GM21529 (cell line): ENCODE results near the gene FNIP2.
A peak's percentile ranks its signal among the peaks of the same experiment; 100 is the strongest.
"Not testable (repeated sequence)": the region's sequence is repeated elsewhere in the genome, so short reads cannot be mapped to it uniquely, and the experiment has no call there.

Experiments
- ATAC-seq: cut with Tn5 transposase; IDR thresholded peaks from one replicate; pipeline ENCODE4 v1.9.1; 2021; ENCODE audit not compliant: unreplicated experiment

The FNIP2 gene

GRCh38 chr4:158903079-158903456 is 134.2 kb downstream of the FNIP2 start:
- no peak for ATAC-seq

GRCh38 chr4:158903472-158904043 is 134.7 kb downstream of the FNIP2 start:
- ATAC-seq = no peak

GRCh38 chr4:158904815-158905214 is 136.0 kb downstream of the FNIP2 start:
- no peak for ATAC-seq

GRCh38 chr4:158906073-158906472 is 137.2 kb downstream of the FNIP2 start:
- ATAC-seq = peak; percentile 96

GRCh38 chr4:158912390-158912789 is 143.6 kb downstream of the FNIP2 start:
- ATAC-seq = no peak

- no peak for ATAC-seq
These were observed 144.0 kb downstream of the FNIP2 start for GRCh38 chr4:158912806-158913205.

GRCh38 chr4:158913766-158914165 is 144.9 kb downstream of the FNIP2 start:
- no peak for ATAC-seq

- no peak for ATAC-seq
These were observed 145.4 kb downstream of the FNIP2 start for GRCh38 chr4:158914218-158914617.

GRCh38 chr4:158915683-158916241 is 146.9 kb downstream of the FNIP2 start:
- no peak for ATAC-seq

- not testable (repeated sequence) for ATAC-seq
These were observed 151.7 kb downstream of the FNIP2 start for GRCh38 chr4:158920452-158920996.

GRCh38 chr4:158927774-158928173 is 158.9 kb downstream of the FNIP2 start:
- not testable (repeated sequence) for ATAC-seq

GRCh38 chr4:158929939-158930638 is 161.3 kb downstream of the FNIP2 start:
- ATAC-seq = peak; percentile 55

- no peak for ATAC-seq
These were observed 161.8 kb downstream of the FNIP2 start for GRCh38 chr4:158930639-158930972.

GRCh38 chr4:158933236-158933635 is 164.4 kb downstream of the FNIP2 start:
- no peak for ATAC-seq

- no peak for ATAC-seq
These were observed 166.3 kb downstream of the FNIP2 start for GRCh38 chr4:158934996-158935669.

GRCh38 chr4:158936238-158936637 is 167.4 kb downstream of the FNIP2 start:
- no peak for ATAC-seq

GRCh38 chr4:158938220-158939044 is 169.6 kb downstream of the FNIP2 start:
- ATAC-seq = no peak

- no peak for ATAC-seq
These were observed 171.4 kb downstream of the FNIP2 start for GRCh38 chr4:158940271-158940670.

- ATAC-seq = no peak
These were observed 172.5 kb downstream of the FNIP2 start for GRCh38 chr4:158941321-158941720.

GRCh38 chr4:158941895-158942294 is 173.1 kb downstream of the FNIP2 start:
- no peak for ATAC-seq

- no peak for ATAC-seq
These were observed 176.8 kb downstream of the FNIP2 start for GRCh38 chr4:158945529-158946108.
